BE2C (cell line): Measurements from ENCODE around the gene HHATL.

ENCODE experiments used
- DNase-seq: peaks from one replicate; pipeline ENCODE4 v3.0.0-alpha.2; 2020
- H3K27me3 ChIP-seq: fragments of 250-450 bp; sonication (Bioruptor Pico); 2 replicates; pipeline ENCODE4 v1.5.1; 2020; ENCODE audit warnings: mild to moderate bottlenecking
- H3K36me3 ChIP-seq: fragments of 250-450 bp; sonication (Bioruptor Pico); 2 replicates; pipeline ENCODE4 v1.5.1; 2020; ENCODE audit warnings: mild to moderate bottlenecking
- H3K4me1 ChIP-seq: fragments of 250-450 bp; sonication (Bioruptor Pico); 2 replicates; pipeline ENCODE4 v1.5.1; 2020
- H3K4me3 ChIP-seq: 2 replicates; pipeline ENCODE4 v1.5.1; 2011; ENCODE audit warnings: low read depth, low read length
- H3K9me3 ChIP-seq: fragments of 250-450 bp; sonication (Bioruptor Pico); 2 replicates; pipeline ENCODE4 v1.5.1; 2020
- CTCF ChIP-seq: IDR thresholded peaks from 2 replicates; pipeline ENCODE4 v1.5.1; 2012; ENCODE audit warnings: mild to moderate bottlenecking, low read depth, low read length

The HHATL gene

DNA sequence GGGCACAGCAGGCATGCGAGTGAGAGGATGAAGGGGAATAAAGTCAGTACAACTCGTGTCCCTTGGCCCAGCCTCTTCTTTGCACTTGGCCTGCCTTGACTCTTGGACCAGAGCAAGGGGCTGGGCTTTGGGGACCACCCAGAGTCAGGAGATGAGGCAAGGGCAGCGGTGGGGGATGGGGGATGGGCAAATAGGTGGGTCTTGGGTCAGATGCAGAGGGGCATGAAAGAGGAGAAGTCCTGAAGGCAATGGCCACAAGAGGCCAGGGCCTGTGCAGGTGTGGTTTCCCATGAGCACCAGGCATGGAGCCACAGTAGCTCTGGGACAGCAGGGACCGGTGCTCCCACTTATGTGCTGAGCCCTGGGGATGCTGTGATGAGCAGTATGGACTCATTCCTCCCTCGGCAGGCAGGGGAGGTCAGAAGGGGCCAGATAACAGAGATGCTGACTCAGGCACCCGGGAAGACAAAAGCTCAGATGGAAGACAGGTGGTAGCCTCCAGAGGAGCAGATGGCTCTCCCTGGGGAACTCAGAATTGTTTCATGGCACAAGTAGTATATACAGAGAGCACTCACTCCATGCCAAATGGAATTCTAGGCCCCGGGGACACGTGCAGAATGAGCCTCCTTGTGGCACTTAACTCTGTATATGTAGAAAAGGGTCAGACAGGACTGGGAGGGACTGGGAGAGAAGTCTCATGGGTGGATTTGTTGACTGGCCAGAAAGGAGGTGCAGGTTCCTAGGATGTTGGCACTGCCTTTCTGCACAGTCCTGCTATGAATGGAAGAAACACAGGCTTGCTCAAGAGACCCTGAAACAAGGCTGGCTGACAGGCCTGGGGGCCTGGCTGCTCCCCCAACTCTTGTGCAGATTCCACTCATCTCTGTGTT is 34.8 kb downstream of the HHATL start:
- no peak for TF ChIP-seq CTCF
- H3K36me3 ChIP-seq = no peaks in the 10 kb centered on the region
- DNase-seq = peak; percentile 72

DNA sequence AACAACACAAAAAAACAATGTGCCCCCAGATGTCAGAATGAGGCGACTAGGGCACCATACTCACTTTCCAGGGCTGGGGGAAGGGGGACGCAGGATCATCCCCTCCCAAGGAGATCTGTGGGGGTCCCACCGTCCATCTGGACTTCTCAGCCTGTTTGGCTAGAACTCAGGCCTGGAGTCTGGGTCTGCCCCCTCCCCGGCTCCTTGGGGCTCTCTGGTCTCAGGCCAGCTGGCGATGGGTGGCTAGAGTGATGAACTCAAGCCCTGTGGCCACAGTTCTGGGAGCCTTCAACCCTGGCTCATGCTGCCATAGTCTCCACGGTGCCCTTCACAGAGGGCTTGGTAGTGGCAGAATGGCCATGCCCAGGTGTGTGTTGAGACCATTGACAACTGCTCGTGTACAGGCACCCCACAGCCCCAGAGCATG is 35.5 kb downstream of the HHATL start:
- no peak for TF ChIP-seq CTCF
- H3K27me3 ChIP-seq = no peaks in the 10 kb centered on the region
- no peaks in the 10 kb centered on the region for H3K36me3 ChIP-seq
- peaks cover 2% of the 10 kb centered on the region; the same call in 1 of the 2 replicates for H3K4me1 ChIP-seq
- DNase-seq = no peak
- H3K9me3 ChIP-seq = no peaks in the 10 kb centered on the region
- no peak overlapping the region for H3K4me3 ChIP-seq

More for the DNA sequence above, 34.8 kb downstream of the HHATL start:
- Histone ChIP-seq H3K9me3 (no peaks in the 10 kb centered on the region), H3K4me3 (no peak overlapping the region), H3K27me3 (no peaks in the 10 kb centered on the region), H3K4me1 (peaks cover 2% of the 10 kb centered on the region; the same call in 1 of the 2 replicates)

GRCh38 chr3:42666577-42666998 is 36.0 kb downstream of the HHATL start:
- Histone ChIP-seq H3K4me1 (peaks cover 2% of the 10 kb centered on the region; the same call in 1 of the 2 replicates), H3K9me3 (no peaks in the 10 kb centered on the region), H3K36me3 (no peaks in the 10 kb centered on the region), H3K4me3 (no peak overlapping the region), H3K27me3 (no peaks in the 10 kb centered on the region)
- TF ChIP-seq CTCF = no peak
- no peak for DNase-seq

DNA sequence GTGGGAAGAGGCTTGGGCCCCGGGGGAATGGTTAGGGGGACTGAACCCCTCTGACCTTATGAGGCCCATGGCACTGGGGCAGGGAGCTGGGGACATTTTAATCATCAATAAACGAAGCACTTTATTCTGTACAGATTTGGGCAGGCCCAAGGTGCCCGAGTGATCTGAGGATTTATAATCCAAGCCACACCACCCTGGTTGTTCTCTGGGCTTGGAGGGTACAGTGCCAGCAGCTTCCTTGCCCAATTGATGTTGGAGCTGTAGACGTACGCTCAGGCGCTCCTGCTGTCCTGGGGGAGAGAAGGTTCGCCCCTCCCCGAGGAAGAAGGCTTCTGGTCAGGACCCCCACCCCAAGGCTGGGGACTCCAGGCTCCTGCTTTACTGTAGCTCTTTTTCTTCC is 36.6 kb downstream of the HHATL start:
- H3K4me1 ChIP-seq = peaks cover 2% of the 10 kb centered on the region; the same call in 1 of the 2 replicates

GRCh38 chr3:42665050-42665878 is 37.3 kb downstream of the HHATL start:
- H3K27me3 ChIP-seq = no peaks in the 10 kb centered on the region
- H3K9me3 ChIP-seq = no peaks in the 10 kb centered on the region
- no peak overlapping the region for H3K4me3 ChIP-seq
- H3K4me1 ChIP-seq = peaks cover 2% of the 10 kb centered on the region; the same call in 1 of the 2 replicates
- no peak for TF ChIP-seq CTCF
- no peak for DNase-seq
- H3K36me3 ChIP-seq = no peaks in the 10 kb centered on the region

More for the DNA sequence above, 36.6 kb downstream of the HHATL start:
- H3K9me3 ChIP-seq = no peaks in the 10 kb centered on the region
- TF ChIP-seq CTCF = no peak
- DNase-seq = no peak
- no peaks in the 10 kb centered on the region for H3K27me3 ChIP-seq
- no peak overlapping the region for H3K4me3 ChIP-seq
- no peaks in the 10 kb centered on the region for H3K36me3 ChIP-seq
